GM18505 (cell line): ENCODE measurements around the gene SPTLC2.
"Not testable (repeated sequence)": the region's sequence is repeated elsewhere in the genome, so short reads cannot be mapped to it uniquely, and the experiment has no call there.

Experiments
- ATAC-seq: cut with Tn5 transposase; IDR thresholded peaks from one replicate; pipeline ENCODE4 v1.9.1; 2021; ENCODE audit not compliant: unreplicated experiment
- POLR2A ChIP-seq: IDR thresholded peaks from 4 replicates; pipeline ENCODE4 v1.6.1; 2011; ENCODE audit warnings: borderline replicate concordance; ENCODE audit not compliant: insufficient read depth, insufficient read length; ENCODE audit errors: extremely low read depth

The SPTLC2 gene

GRCh38 chr14:77642407-77642806 lies 26.0 kb upstream of the SPTLC2 start:
- no peak for ATAC-seq
- no peak for TF ChIP-seq POLR2A

GRCh38 chr14:77641534-77642341 lies 25.3 kb upstream of the SPTLC2 start:
- ATAC-seq: peak; percentile 74
- peak; percentile 66 for TF ChIP-seq POLR2A

- TF ChIP-seq POLR2A: no peak
- ATAC-seq: peak; percentile 28
These were observed 24.5 kb upstream of the SPTLC2 start for GRCh38 chr14:77640756-77641533.

GRCh38 chr14:77638771-77639171 lies 22.3 kb upstream of the SPTLC2 start:
- ATAC-seq: no peak

GRCh38 chr14:77635869-77636268 lies 19.4 kb upstream of the SPTLC2 start:
- not testable (repeated sequence) for ATAC-seq

More at GRCh38 chr14:77638771-77639171, 22.3 kb upstream of the SPTLC2 start:
- no peak for TF ChIP-seq POLR2A

GRCh38 chr14:77635466-77635865 lies 19.0 kb upstream of the SPTLC2 start:
- not testable (repeated sequence) for ATAC-seq

- no peak for TF ChIP-seq POLR2A
- no peak for ATAC-seq
These were observed 13.7 kb upstream of the SPTLC2 start for GRCh38 chr14:77630111-77630510.

- TF ChIP-seq POLR2A: no peak
- ATAC-seq: no peak
These were observed 8.9 kb upstream of the SPTLC2 start for GRCh38 chr14:77625360-77625759.

GRCh38 chr14:77623201-77623600 lies 6.8 kb upstream of the SPTLC2 start:
- TF ChIP-seq POLR2A: no peak
- ATAC-seq: no peak

- ATAC-seq: no peak
- no peak for TF ChIP-seq POLR2A
These were observed 6.0 kb upstream of the SPTLC2 start for GRCh38 chr14:77622366-77622961.

GRCh38 chr14:77620222-77620870 lies 3.9 kb upstream of the SPTLC2 start:
- ATAC-seq: no peak
- TF ChIP-seq POLR2A: no peak

GRCh38 chr14:77618381-77618970 lies 2.0 kb upstream of the SPTLC2 start:
- no peak for TF ChIP-seq POLR2A
- ATAC-seq: no peak

GRCh38 chr14:77616133-77616453 lies 344 bp downstream of the SPTLC2 start:
- no peak for TF ChIP-seq POLR2A
- no peak for ATAC-seq

- ATAC-seq: no peak
- no peak for TF ChIP-seq POLR2A
These were observed 890 bp downstream of the SPTLC2 start for GRCh38 chr14:77615361-77616132.
